Activated CD4-positive, alpha-beta memory T cell treated with anti-CD3 and anti-CD28 coated beads, Interleukin-2, amount 10 ng/mL, durations not matched to agents 7 days and 5 days (primary cell): Measurements from ENCODE around the gene MAP1LC3B. TPM values are rescaled to one million over a fixed set of nuclear protein-coding genes. Genes with fewer than 3 reads are reported as not detected.
"Not testable (repeated sequence)": the region's sequence is repeated elsewhere in the genome, so short reads cannot be mapped to it uniquely, and the experiment has no call there.

Experiments
- CTCF ChIA-PET: fragments of 350-600 bp; sonication (Branson Sonifier 250); formaldehyde crosslinking; loops from one replicate; lab custom pipeline; 2021; ENCODE audit warnings: antibody characterized with exemption, inconsistent platforms; lab: Charles Lee
- POLR2A ChIA-PET: fragments of 350-600 bp; sonication (Branson Sonifier 250); formaldehyde crosslinking; loops from one replicate; lab custom pipeline; 2021; ENCODE audit warnings: antibody characterized with exemption; lab: Charles Lee
- DNase-seq: peaks from one replicate; pipeline ENCODE4 v3.0.0-alpha.2; 2020
- H3K27ac Mint-ChIP-seq: one replicate; pipeline ENCODE4 v1.8.0; 2021; ENCODE audit warnings: mild to moderate bottlenecking, mixed read lengths
- H3K27me3 Mint-ChIP-seq: one replicate; pipeline ENCODE4 v1.8.0; 2021; ENCODE audit warnings: mixed read lengths
- H3K36me3 Mint-ChIP-seq: one replicate; pipeline ENCODE4 v1.8.0; 2021; ENCODE audit warnings: low read depth, mixed read lengths
- H3K4me1 Mint-ChIP-seq: one replicate; pipeline ENCODE4 v1.8.0; 2021; ENCODE audit warnings: mixed read lengths
- H3K4me3 Mint-ChIP-seq: one replicate; pipeline ENCODE4 v1.8.0; 2021; ENCODE audit warnings: mild to moderate bottlenecking, mixed read lengths
- H3K9me3 Mint-ChIP-seq: one replicate; pipeline ENCODE4 v1.8.0; 2021; ENCODE audit warnings: mixed read lengths
- total RNA-seq, 2 experiments: library from RNA; stranded (reverse); gene quantifications; one replicate each; pipeline ENCODE4 v1.2.3, GENCODE V29; 2021

Gene MAP1LC3B
- total RNA-seq, 2 experiments from 2014 or later, result 77.1 to 78.2 TPM

DNA sequence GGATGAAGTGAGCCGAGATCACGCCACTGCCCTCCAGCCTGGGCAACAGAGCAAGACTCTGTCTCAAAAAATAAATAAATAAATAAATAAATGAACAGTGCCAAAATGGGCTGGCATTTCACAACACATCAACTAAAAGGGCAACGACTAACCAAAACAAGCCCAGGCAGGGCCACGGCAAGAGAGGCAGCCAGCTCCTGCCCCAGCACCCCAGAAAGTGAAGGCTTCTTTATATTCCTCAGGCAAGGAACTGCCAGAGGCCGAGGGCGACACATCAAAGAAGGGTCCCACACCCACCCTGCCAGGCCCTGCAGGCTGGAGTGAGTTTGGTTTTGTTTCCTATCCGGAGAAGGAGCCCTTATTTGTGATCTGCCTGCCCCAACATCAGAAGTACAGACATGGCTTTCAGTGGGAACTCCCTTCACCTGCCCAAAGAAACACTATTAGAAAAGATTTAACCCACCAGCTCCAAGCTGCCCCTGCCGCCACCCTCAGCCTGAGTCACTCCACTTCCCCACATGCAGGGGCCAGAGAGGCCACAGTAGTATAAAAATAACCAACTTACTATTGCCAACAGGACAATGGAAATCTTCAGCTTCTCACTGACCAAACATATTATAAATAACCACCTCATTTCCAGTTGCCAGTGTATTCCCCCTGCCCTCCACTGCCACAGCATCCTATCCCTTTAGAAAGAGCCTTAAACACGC lies 16.6 kb upstream of the MAP1LC3B start:
- Mint-ChIP-seq H3K27me3 (no peaks in the 10 kb centered on the region), H3K36me3 (peaks cover 8% of the 10 kb centered on the region), H3K4me1 (peaks cover 25% of the 10 kb centered on the region), H3K4me3 (no peak overlapping the region), H3K27ac (no peak overlapping the region), H3K9me3 (no peaks in the 10 kb centered on the region)
- no peak for DNase-seq
- POLR2A ChIA-PET, result interaction anchor here (2.2 kb wide), 1 partner anchor 8 kb away, joined by 8 read pairs; the partner anchor contains the start of gene FBXO31
- CTCF ChIA-PET, result no interaction called here

DNA sequence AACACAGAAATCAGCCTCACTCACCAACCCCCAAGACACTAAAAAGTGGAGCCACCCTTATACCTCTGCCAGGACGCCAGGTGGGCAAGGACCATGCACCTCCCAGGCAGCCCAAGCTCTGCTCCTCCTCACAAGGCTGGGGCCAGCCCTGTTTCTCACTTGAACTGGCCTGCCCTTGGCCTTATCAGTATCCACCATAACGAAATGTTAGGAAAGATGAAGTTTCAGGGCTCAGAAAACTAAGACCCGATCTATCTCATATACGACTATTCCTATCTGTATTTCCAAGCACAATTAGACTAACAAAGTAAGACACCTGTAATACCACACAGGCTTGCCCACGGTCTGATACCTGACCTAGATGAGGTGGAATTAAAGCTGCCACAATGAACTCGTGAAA lies 15.5 kb upstream of the MAP1LC3B start:
- POLR2A ChIA-PET, result interaction anchor here (1.2 kb wide), 1 partner anchor 59 kb away, joined by 3 read pairs; no protein-coding TSS in a partner anchor
- H3K27me3 Mint-ChIP-seq, result no peaks in the 10 kb centered on the region
- no peaks in the 10 kb centered on the region for H3K9me3 Mint-ChIP-seq
- H3K27ac Mint-ChIP-seq, result no peak overlapping the region
- H3K4me3 Mint-ChIP-seq, result no peak overlapping the region
- peaks cover 10% of the 10 kb centered on the region for H3K36me3 Mint-ChIP-seq
- DNase-seq, result no peak
- CTCF ChIA-PET, result no interaction called here
- peaks cover 32% of the 10 kb centered on the region for H3K4me1 Mint-ChIP-seq

DNA sequence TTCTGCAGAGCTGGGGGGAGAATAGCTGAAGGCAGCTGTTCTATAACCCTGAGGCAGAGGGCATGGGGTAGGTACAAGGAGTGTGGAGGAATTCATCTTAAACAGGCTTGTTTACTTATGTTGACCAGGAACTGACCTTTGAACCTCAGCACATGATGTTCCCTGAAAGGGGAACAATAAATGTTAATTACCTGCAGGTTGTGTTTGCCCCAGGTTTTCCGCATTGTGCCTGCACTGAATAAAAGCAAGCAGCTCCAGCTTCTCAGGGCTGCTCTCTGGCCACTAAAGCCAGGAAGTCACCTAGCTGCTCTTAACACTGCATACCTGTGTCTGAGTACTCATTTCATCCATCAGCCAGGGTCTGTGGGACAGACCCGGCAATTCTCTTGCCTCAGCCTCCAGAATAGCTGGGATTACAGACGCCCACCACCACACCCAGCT lies 12.8 kb upstream of the MAP1LC3B start:
- H3K9me3 Mint-ChIP-seq, DNase-seq, H3K4me3 Mint-ChIP-seq, H3K27me3 Mint-ChIP-seq, POLR2A ChIA-PET, H3K27ac Mint-ChIP-seq: not testable (repeated sequence)
- peaks cover 15% of the 10 kb centered on the region for H3K36me3 Mint-ChIP-seq
- H3K4me1 Mint-ChIP-seq, result peaks cover 40% of the 10 kb centered on the region
- CTCF ChIA-PET, result interaction anchor here (1.2 kb wide), 1 partner anchor 15 kb away, joined by 3 read pairs; no protein-coding TSS in a partner anchor

DNA sequence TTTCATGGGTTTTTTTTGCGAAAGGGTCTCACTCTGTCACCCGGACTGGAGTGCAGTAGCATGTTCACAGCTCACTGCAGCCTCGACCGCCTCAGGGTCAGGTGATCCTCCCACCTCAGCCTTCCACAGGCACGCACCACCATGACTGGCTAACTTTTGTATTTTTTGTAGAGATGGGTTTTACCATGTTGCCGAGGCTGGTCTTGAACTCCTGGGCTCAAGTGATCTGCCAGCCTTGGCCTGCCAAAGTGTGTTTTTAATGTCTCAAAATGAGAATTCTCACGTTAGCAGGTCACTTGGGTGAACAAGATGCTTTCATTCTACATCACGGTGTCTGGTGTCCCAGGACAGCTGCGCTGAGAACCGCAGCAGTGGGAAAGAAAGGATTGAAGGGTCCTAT lies 11.7 kb upstream of the MAP1LC3B start:
- H3K36me3 Mint-ChIP-seq, result peaks cover 15% of the 10 kb centered on the region
- peak overlapping the region; percentile 74 for H3K4me3 Mint-ChIP-seq
- no peaks in the 10 kb centered on the region for H3K27me3 Mint-ChIP-seq
- POLR2A ChIA-PET, result interaction anchor here (1.1 to 4.5 kb wide), 2 partner anchors 58 to 63 kb away, joined by 4 to 70 read pairs; partner anchors contain the start of gene C16orf95
- peaks cover 48% of the 10 kb centered on the region for H3K4me1 Mint-ChIP-seq
- H3K27ac Mint-ChIP-seq, result peak overlapping the region; percentile 87
- no peak for DNase-seq
- no peaks in the 10 kb centered on the region for H3K9me3 Mint-ChIP-seq
- CTCF ChIA-PET, result interaction anchor here (5.1 kb wide), 1 partner anchor 14 kb away, joined by 49 read pairs; no protein-coding TSS in a partner anchor

DNA sequence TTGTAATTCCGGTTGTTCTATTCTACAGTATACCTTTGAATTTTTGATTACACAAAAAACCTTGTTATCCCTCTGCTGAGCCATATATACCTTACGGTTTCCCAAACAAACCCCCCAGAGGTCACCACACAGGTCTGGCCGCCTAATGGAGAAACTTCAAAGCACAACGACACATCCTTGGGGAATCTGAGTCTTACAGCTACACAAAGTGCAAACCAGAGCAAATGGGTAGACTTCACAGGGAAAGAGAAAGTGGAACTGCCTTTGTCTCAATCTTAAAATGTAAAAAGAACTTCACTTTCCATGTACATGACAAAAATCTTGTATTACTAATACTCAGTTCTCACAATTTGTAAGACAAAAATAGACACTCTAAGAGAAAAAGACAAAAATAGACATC lies 11.3 kb upstream of the MAP1LC3B start:
- Mint-ChIP-seq H3K4me3 (peak overlapping the region; percentile 74), H3K9me3 (no peaks in the 10 kb centered on the region), H3K27me3 (no peaks in the 10 kb centered on the region), H3K4me1 (peaks cover 48% of the 10 kb centered on the region), H3K36me3 (peaks cover 15% of the 10 kb centered on the region), H3K27ac (peak overlapping the region; percentile 87)
- ChIA-PET POLR2A (interaction anchor here (1.1 to 4.5 kb wide), 2 partner anchors 59 to 64 kb away, joined by 4 to 70 read pairs; partner anchors contain the start of gene C16orf95), CTCF (interaction anchor here (5.1 kb wide), 1 partner anchor 13 kb away, joined by 49 read pairs; no protein-coding TSS in a partner anchor)
- no peak for DNase-seq

DNA sequence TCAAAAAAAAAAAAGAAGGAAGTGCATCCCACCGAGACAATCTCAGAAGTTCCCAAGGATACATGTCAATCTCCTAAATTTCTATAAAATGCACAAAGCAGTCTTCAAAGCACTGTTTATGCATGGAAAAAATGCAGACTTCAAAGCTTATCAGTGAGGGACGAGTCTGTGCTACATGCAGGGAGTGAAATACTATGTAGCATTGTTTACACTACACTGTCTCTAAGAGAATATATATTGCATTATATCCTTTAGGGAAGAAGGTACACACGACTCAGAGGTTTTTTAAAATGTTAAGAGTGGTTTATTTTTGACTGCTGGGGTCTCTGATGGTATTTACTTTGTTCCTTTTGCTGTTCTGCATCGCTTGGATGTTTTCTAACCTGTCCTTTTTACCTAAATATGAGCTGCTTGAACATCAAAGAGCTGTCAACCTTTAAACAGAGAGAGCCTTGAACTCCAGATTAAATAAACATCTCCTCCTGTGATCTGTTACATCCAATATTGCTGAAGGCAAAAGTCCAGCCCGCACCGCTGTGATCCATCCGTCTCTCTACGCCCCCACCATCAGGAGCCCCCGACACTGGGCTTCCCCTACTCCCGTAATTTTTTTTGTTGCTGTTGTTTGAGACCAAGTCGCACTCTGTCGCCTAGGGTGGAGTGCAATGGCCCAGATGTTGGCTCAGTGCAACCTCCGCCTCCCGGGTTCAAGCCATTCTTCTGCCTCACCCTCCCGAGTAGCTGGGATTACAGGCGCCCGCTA lies 9.9 kb upstream of the MAP1LC3B start:
- DNase-seq, result peak; percentile 31

DNA sequence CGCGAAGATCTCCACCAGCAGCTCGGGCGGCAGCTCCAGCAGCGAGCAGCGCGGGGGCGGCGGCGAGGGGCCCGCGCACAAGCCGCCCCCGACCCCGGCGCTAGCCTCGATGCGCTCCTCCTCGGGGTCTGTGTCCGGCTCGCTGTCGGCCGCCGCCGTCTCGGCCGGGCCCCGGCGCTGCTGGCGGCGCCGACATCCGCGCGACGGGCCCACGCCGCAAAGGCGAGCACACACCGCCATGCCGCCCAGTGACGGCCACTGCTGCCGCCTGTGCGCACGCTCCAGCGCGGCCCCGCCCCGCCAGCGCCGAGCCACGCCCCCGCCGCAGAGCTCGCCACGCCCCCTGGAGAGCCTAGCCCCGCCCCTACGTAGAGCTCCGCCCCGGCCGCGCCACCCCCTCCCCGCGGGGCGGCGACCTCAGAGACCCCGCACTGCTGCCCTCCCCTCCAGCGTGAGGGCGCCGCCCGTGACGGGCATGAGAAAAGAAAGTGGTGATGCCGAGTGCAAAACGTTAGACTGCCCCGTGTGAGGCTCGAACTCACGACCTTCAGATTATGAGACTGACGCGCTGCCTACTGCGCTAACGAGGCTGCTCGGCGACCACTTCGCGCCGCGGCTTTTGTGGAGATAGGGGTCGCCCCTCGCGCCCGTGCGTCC lies 8.5 kb upstream of the MAP1LC3B start, which contains the start of gene FBXO31:
Gene FBXO31, minus strand, starts transcription at position 272 of the 657 bp plus-strand sequence. Its CDS starts 32 bp downstream, at position 240.
- no peaks in the 10 kb centered on the region for H3K27me3 Mint-ChIP-seq
- peak within 1 kb of the TSS; percentile 91 for H3K4me3 Mint-ChIP-seq
- ChIA-PET CTCF (interaction anchor here (0.6 to 5.1 kb wide), 6 partner anchors 11 to 488 kb away, joined by 3 to 49 read pairs (median 5); partner anchors contain the start of gene C16orf95), POLR2A (interaction anchor here (0.9 to 4.5 kb wide), 21 partner anchors 9 to 830 kb away, joined by 3 to 70 read pairs (median 4); partner anchors contain the start of genes BANP, C16orf95 and MAP1LC3B)
- H3K4me1 Mint-ChIP-seq, result peaks cover 65% of the 10 kb centered on the region
- peaks cover 15% of the 10 kb centered on the region for H3K36me3 Mint-ChIP-seq
- H3K27ac Mint-ChIP-seq, result peak within 1 kb of the TSS; percentile 96
- no peaks in the 10 kb centered on the region for H3K9me3 Mint-ChIP-seq
- DNase-seq, result peak; percentile 91

More for the DNA sequence above, 9.9 kb upstream of the MAP1LC3B start:
- Mint-ChIP-seq H3K9me3 (no peaks in the 10 kb centered on the region), H3K36me3 (peaks cover 18% of the 10 kb centered on the region), H3K4me1 (peaks cover 51% of the 10 kb centered on the region), H3K4me3 (peak overlapping the region; percentile 74), H3K27me3 (no peaks in the 10 kb centered on the region), H3K27ac (peak overlapping the region; percentile 89)
- CTCF ChIA-PET, result interaction anchor here (0.6 to 5.1 kb wide), 4 partner anchors 12 to 65 kb away, joined by 4 to 49 read pairs (median 6); partner anchors contain the start of gene C16orf95
- POLR2A ChIA-PET, result interaction anchor here (1.6 to 4.5 kb wide), 7 partner anchors 7 to 74 kb away, joined by 5 to 70 read pairs (median 7); partner anchors contain the start of genes C16orf95 and MAP1LC3B

DNA sequence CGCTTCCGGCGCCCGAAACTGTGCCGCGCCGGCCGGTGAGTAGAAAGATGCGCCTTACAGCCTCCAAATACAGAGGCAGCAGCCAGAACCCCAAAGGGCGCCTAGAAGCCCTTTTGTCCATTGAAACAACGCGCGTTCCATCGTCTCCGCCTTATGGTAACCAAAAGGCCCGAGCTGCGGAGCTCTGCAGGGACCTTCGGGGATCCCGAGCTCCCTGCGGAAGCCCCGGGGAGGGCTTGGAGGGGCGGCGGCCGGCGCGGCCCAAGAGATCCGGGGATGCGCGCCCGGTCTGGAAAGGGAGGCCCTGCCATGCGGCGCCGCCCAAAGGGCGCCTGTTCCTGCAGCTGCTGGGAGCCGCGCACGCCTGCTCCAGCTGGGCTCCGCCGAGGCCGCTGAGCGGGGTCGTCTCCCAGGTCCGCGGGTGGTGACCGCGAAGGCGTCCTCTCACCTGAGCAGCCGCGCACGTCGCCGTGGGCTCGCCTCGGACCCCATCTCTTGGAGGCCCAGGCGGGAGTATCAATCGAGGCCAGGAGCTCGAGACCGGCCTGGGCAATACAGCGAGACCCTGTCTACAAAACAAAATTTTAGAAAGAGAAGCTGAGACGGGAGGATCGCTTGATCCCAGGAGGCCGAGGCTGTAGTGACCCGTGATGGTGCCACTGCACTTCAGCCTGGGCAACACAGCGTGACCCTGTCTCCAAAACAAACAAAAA lies 7.8 kb upstream of the MAP1LC3B start:
- ChIA-PET POLR2A (interaction anchor here (1.0 to 4.5 kb wide), 19 partner anchors 9 to 831 kb away, joined by 3 to 70 read pairs (median 4); partner anchors contain the start of genes BANP, C16orf95 and MAP1LC3B), CTCF (interaction anchor here (0.6 to 5.1 kb wide), 6 partner anchors 10 to 487 kb away, joined by 3 to 49 read pairs (median 5); partner anchors contain the start of gene C16orf95)
- Mint-ChIP-seq H3K27me3 (no peaks in the 10 kb centered on the region), H3K4me3 (peak overlapping the region; percentile 91), H3K9me3 (no peaks in the 10 kb centered on the region), H3K36me3 (peaks cover 11% of the 10 kb centered on the region), H3K27ac (peak overlapping the region; percentile 96), H3K4me1 (peaks cover 67% of the 10 kb centered on the region)
- DNase-seq, result no peak

DNA sequence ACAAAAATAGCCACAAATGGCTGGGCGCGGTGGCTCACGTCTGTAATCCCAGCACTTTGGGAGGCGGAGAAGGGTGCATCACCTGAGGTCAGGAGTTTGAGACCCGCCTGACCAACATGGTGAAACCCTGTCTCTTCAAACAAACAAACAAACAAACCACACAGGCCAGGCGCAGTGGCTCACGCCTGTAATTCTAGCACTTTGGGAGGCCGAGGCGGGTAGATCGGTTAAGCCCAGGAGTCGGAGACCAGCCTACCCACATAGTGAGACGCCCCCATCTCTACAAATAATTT lies 7.3 kb upstream of the MAP1LC3B start:
- CTCF ChIA-PET, result interaction anchor here (1.9 to 5.1 kb wide), 2 partner anchors 10 to 68 kb away, joined by 6 to 49 read pairs; partner anchors contain the start of gene C16orf95
- H3K4me3 Mint-ChIP-seq, result peak overlapping the region; percentile 91
- not testable (repeated sequence) for DNase-seq, H3K27me3 Mint-ChIP-seq, H3K36me3 Mint-ChIP-seq, H3K9me3 Mint-ChIP-seq
- peaks cover 72% of the 10 kb centered on the region for H3K4me1 Mint-ChIP-seq
- POLR2A ChIA-PET, result interaction anchor here (1.9 to 4.5 kb wide), 4 partner anchors 9 to 832 kb away, joined by 6 to 70 read pairs (median 38); partner anchors contain the start of genes C16orf95 and MAP1LC3B
- peak overlapping the region; percentile 78 for H3K27ac Mint-ChIP-seq

DNA sequence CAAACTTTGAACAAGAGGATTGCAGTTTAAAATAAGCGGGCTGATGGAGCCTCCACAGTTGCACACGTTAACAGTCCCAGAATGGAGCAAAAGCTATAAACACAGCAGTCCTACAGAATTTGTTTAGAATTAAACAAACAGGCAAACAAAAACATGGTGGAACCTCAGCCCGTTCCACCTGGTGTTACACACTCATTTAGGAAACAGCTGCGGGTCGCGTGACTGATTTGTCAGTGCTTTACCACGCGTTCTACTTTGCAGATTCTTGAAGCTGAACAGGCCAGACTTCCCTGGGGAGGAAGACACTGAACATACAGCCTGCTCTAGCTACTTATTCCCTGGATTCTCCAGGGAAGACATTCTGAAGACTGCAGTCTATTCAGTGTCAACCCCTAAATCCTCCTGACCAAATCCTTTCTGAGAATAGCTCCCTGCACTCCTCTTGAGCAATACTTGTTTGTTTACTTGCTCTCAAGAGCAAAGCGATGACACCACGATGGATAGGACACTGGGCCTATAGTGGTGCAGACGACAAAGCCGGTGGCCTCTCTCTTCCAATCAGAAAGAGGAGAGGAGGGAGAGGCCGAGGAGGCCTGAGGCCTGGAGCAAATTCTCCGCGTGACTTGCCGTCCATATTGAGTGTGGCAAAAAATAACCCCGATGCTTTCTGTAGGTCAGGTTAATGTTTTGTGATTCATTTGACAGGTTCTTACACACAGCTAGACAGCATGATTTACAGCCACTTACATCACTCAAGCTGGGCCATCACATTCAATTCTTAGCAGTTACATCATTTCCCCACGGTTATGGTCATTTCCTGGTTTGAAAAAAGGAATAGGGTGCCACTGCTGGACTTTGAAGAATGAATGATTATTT lies 4.0 kb upstream of the MAP1LC3B start:
- Mint-ChIP-seq H3K27me3 (no peaks in the 10 kb centered on the region), H3K27ac (peak overlapping the region; percentile 97), H3K36me3 (peaks cover 8% of the 10 kb centered on the region), H3K4me1 (peaks cover 56% of the 10 kb centered on the region), H3K4me3 (peak overlapping the region; percentile 67), H3K9me3 (no peaks in the 10 kb centered on the region)
- CTCF ChIA-PET, result interaction anchor here (0.8 to 2.4 kb wide), 5 partner anchors 28 to 248 kb away, joined by 3 to 16 read pairs (median 3); partner anchors contain the start of gene C16orf95
- DNase-seq, result peak; percentile 92
- POLR2A ChIA-PET, result interaction anchor here (0.7 to 3.1 kb wide), 9 partner anchors 14 to 563 kb away, joined by 3 to 31 read pairs (median 4); partner anchors contain the start of genes BANP, C16orf95 and KLHDC4
